Loucy (cell line): Measurements from ENCODE around the gene DNMT1.

ENCODE experiments used
- H2AFZ ChIP-seq: fragments of 200-600 bp; sonication (generic); 2 replicates; pipeline ENCODE4 v1.6.0; 2016; ENCODE audit warnings: antibody characterized with exemption, mild to moderate bottlenecking, low read length, moderate library complexity
- H3F3A ChIP-seq: fragments of 200-600 bp; 2 replicates; pipeline ENCODE4 v1.6.0; 2016; ENCODE audit warnings: antibody characterized with exemption, low read depth, mild to moderate bottlenecking
- H3K27me3 ChIP-seq: fragments of 200-600 bp; sonication (generic); 2 replicates; pipeline ENCODE4 v1.6.1; 2014; ENCODE audit warnings: low read length, mild to moderate bottlenecking; ENCODE audit not compliant: insufficient read depth, poor library complexity, severe bottlenecking
- H3K36me3 ChIP-seq: fragments of 200-600 bp; sonication (generic); 2 replicates; pipeline ENCODE4 v1.6.1; 2016; ENCODE audit warnings: low read length; ENCODE audit not compliant: insufficient read depth
- H3K4me1 ChIP-seq: fragments of 200-600 bp; sonication (generic); 2 replicates; pipeline ENCODE4 v1.5.1; 2014; ENCODE audit warnings: low read length, mild to moderate bottlenecking; ENCODE audit not compliant: insufficient read depth, poor library complexity, severe bottlenecking
- H3K4me2 ChIP-seq: fragments of 200-600 bp; sonication (generic); 2 replicates; pipeline ENCODE4 v1.6.0; 2014; ENCODE audit warnings: antibody characterized with exemption, low read length, low read depth, mild to moderate bottlenecking; ENCODE audit not compliant: poor library complexity, severe bottlenecking
- H3K4me3 ChIP-seq: fragments of 200-600 bp; sonication (generic); 2 replicates; pipeline ENCODE4 v1.5.1; 2014; ENCODE audit warnings: low read length, mild to moderate bottlenecking, mixed read lengths; ENCODE audit not compliant: poor library complexity, severe bottlenecking
- H3K79me2 ChIP-seq: fragments of 200-600 bp; sonication (generic); 2 replicates; pipeline ENCODE4 v1.6.1; 2014; ENCODE audit warnings: low read length; ENCODE audit not compliant: insufficient read depth
- H3K9ac ChIP-seq: fragments of 200-600 bp; sonication (generic); 2 replicates; pipeline ENCODE4 v1.6.0; 2014; ENCODE audit warnings: mild to moderate bottlenecking, low read depth, low read length, moderate library complexity; ENCODE audit not compliant: poor library complexity, severe bottlenecking
- H3K9me2 ChIP-seq: fragments of 200-600 bp; sonication (generic); replicated peaks from 2 replicates; pipeline ENCODE4 v1.6.1; 2016; ENCODE audit warnings: low read depth, low read length, mixed read lengths
- H3K9me3 ChIP-seq: fragments of 200-600 bp; sonication (generic); 2 replicates; pipeline ENCODE4 v1.6.1; 2014; ENCODE audit warnings: mild to moderate bottlenecking, antibody characterized with exemption, low read length, low read depth; ENCODE audit not compliant: insufficient read depth
- H4K20me1 ChIP-seq: fragments of 200-600 bp; sonication (generic); 2 replicates; pipeline ENCODE4 v1.6.0; 2014; ENCODE audit warnings: antibody characterized with exemption, low read length, mild to moderate bottlenecking; ENCODE audit not compliant: insufficient read depth, poor library complexity, severe bottlenecking
- EZH2phosphoT487 ChIP-seq: fragments of 200-600 bp; IDR thresholded peaks from 2 replicates; pipeline ENCODE4 v1.6.1; 2018; ENCODE audit warnings: antibody characterized with exemption, mild to moderate bottlenecking, moderate library complexity, borderline replicate concordance
- TF ChIP-seq, protein P1 (sequence below): fragments of 200-600 bp; sonication (generic); conservative IDR thresholded peaks from 2 replicates; pipeline ENCODE4 v1.5.1; 2014; ENCODE audit warnings: mild to moderate bottlenecking, antibody characterized with exemption, low read length

DNMT1 gene

DNA sequence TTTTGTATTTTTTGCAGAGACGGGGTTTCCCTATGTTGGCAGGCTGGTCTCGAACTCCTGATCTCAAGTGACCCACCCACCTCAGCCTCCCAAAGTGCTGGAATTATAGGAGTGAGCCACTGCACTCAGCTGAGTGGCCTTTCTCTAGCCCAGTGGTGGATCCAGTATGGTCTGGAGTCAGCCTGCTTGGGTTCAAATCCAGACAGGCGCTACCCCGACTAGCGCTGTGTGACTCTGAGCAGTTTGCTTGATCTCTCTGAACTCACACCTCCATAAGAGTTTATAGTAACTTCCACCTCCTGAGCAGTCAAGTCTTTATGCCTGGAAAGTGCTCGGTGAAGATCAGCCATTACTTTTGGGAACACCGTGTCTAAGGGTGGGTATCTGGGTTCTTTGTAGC lies 25.9 kb upstream of the DNMT1 start:
- Histone ChIP-seq H3K4me1 (no peaks in the 10 kb centered on the region), H3K27me3 (no peaks in the 10 kb centered on the region), H3F3A (no peaks in the 10 kb centered on the region), H3K4me3 (no peak overlapping the region), H3K79me2 (no peaks in the 10 kb centered on the region), H3K9me2 (no peaks in the 10 kb centered on the region), H4K20me1 (no peaks in the 10 kb centered on the region), H3K9me3 (no peaks in the 10 kb centered on the region), H3K36me3 (no peaks in the 10 kb centered on the region), H2AFZ (no peak overlapping the region), H3K9ac (no peak overlapping the region), H3K4me2 (no peak overlapping the region)
- TF ChIP-seq, protein P1, sequence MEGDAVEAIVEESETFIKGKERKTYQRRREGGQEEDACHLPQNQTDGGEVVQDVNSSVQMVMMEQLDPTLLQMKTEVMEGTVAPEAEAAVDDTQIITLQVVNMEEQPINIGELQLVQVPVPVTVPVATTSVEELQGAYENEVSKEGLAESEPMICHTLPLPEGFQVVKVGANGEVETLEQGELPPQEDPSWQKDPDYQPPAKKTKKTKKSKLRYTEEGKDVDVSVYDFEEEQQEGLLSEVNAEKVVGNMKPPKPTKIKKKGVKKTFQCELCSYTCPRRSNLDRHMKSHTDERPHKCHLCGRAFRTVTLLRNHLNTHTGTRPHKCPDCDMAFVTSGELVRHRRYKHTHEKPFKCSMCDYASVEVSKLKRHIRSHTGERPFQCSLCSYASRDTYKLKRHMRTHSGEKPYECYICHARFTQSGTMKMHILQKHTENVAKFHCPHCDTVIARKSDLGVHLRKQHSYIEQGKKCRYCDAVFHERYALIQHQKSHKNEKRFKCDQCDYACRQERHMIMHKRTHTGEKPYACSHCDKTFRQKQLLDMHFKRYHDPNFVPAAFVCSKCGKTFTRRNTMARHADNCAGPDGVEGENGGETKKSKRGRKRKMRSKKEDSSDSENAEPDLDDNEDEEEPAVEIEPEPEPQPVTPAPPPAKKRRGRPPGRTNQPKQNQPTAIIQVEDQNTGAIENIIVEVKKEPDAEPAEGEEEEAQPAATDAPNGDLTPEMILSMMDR: no peak
- TF ChIP-seq EZH2phosphoT487: no peak

DNA sequence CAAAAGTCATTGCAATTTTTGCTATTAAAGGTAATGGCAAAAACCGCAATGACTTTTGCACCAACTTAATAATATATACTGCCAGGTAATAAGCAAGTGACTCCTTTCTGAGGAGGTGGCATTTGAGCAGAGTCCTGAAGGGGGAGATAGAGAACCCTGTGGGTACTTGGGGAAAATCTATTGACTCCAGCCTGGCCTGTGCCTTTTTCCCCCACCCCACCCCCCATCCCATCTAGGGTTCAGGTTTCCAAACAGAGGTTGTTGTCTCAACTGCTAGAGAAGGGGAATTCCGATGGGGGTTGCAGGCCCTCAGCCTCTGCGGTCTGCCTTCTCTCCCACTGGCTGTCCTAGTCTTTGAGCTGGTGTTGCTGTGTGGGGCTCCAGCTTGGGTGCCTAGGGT lies 24.9 kb upstream of the DNMT1 start:
- H3K4me1 ChIP-seq: no peaks in the 10 kb centered on the region
- H3K79me2 ChIP-seq: no peaks in the 10 kb centered on the region
- H3K9me3 ChIP-seq: no peaks in the 10 kb centered on the region
- H3K4me3 ChIP-seq: no peak overlapping the region
- no peaks in the 10 kb centered on the region for H3K9me2 ChIP-seq
- no peaks in the 10 kb centered on the region for H3F3A ChIP-seq
- H4K20me1 ChIP-seq: no peaks in the 10 kb centered on the region
- H3K9ac ChIP-seq: no peak overlapping the region
- TF ChIP-seq, protein P1: peak; percentile 52
- TF ChIP-seq EZH2phosphoT487: no peak
- H3K36me3 ChIP-seq: no peaks in the 10 kb centered on the region
- no peaks in the 10 kb centered on the region for H3K27me3 ChIP-seq
- H3K4me2 ChIP-seq: no peak overlapping the region
- H2AFZ ChIP-seq: no peak overlapping the region

DNA sequence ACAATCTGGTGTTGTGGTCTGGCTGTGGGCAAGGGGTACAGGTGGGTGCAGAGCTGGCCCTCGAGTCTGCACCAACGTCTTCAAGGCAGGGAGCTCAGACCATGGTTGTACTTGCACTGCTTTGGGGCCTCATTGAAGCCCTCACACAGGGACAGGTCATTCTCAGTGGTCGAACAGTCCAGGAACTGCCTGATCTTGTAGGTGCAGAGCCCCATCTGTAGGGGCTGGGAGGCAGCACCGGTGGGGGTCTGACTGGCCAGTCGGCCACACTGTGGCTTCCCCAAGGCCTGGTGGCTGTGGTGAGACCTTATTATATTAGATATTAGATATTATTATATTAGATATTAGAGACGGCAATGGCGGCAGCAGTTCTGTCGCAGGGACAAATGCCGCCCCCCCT lies 22.3 kb upstream of the DNMT1 start:
- Histone ChIP-seq H3K4me1 (peaks cover 3% of the 10 kb centered on the region), H3K27me3 (no peaks in the 10 kb centered on the region), H3K9me2 (no peaks in the 10 kb centered on the region), H2AFZ (no peak overlapping the region), H3K9ac (no peak overlapping the region), H3K79me2 (no peaks in the 10 kb centered on the region), H3K4me3 (no peak overlapping the region), H3K36me3 (no peaks in the 10 kb centered on the region), H3K4me2 (no peak overlapping the region), H3F3A (no peaks in the 10 kb centered on the region), H3K9me3 (no peaks in the 10 kb centered on the region), H4K20me1 (no peaks in the 10 kb centered on the region)
- TF ChIP-seq EZH2phosphoT487: no peak
- TF ChIP-seq, protein P1: no peak
